ENCODE results near the gene AMPD3.
"Not testable (repeated sequence)": the region's sequence is repeated elsewhere in the genome, so short reads cannot be mapped to it uniquely, and the experiment has no call there.

AMPD3 gene

DNA sequence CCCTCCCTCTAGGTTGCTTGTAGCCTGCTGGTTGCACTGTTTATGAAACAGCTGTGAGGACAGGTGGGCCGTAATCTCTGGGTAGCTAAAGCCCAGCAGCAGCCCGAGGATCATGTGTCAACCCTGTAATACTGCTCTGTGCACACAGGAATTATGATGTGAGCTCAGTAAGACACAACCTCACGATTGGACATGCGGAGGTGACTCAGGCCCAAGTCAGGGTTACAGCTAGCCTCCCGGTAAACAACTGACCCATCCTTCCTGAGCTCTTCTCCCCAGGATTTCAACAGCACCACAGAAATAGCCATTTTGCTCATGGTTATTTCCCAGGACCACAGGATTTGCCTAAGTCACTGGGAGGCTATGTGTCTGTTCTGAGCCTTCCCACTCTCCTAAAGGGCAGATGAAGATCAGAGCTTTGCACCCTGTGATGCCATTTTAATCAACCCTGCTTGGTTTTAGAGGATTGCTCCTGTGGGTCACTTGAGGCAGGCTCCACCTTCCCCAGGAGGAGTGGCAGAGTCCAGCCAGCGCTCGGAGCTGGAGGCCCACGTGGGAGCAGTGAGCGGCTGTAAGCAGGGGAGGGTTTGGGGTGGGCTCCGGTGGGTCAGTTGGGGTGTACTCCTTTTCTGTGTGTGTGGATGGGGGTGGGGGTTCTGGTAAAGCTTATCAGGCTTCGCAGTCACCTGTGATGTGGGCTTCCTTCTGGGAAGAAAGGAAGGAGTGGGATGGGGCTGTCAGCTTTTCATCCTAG lies at the start of gene AMPD3:
AMPD3 (plus strand) TSS at position 387 of the 754 bp plus-strand sequence. CDS start 6,256 bp downstream, outside the sequence.
- no peak for DNase-seq (ENCODE audit: low read depth)

DNA sequence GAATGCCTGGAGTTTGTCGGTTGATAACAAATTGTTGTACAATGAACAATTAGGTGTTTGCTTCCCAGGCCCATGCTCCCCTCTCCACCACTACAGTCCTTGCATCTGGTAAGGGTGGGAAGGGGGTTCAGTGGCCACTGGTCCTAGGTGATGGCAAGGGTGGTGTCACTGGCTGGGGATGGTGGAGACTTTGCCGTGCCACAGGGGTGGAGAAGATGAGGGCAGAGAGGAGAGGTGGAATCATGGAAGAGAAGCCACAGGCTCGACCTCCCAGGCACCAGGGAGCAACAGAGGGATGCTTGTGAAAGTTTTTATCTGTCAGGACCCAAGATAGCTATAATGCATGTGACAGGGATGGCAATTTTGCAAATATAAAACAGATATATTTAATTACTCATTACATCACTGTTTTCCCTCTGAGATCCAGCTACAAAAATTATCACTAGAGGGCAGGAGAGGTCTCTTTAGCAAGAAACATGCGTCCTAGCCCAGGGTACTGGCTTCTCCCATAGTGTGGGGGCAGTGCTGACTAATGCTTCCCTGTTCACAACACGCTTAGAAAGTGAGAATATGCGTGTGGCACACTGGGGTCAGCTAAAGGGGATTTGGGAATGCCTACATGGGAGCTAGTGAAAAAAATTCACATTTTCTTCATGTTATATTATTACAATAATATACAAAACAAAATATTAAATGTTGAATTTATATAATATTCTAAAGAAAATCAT lies 49.0 kb upstream of the AMPD3 start:
- peak; percentile 29 for DNase-seq (ENCODE audit: low read depth)

DNA sequence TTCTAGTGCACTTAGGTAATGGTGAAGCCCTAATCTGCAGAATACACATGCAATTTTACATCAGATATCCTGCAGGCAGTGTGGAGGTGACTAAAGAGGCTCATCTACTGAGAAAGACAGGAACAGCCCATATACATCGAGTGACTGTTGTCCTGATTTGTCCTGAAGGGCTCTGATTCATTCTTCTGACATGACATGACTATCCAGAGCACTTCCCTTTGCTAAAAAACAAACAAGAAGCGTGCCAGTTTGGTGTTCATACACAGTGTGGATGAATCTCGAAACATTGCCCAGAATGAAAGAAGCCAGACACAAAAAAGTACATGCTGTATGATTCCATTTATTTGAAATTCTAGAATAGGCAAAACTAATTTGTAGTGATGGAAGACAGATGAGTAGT lies 48.0 kb upstream of the AMPD3 start:
- DNase-seq (ENCODE audit: low read depth) = no peak

DNA sequence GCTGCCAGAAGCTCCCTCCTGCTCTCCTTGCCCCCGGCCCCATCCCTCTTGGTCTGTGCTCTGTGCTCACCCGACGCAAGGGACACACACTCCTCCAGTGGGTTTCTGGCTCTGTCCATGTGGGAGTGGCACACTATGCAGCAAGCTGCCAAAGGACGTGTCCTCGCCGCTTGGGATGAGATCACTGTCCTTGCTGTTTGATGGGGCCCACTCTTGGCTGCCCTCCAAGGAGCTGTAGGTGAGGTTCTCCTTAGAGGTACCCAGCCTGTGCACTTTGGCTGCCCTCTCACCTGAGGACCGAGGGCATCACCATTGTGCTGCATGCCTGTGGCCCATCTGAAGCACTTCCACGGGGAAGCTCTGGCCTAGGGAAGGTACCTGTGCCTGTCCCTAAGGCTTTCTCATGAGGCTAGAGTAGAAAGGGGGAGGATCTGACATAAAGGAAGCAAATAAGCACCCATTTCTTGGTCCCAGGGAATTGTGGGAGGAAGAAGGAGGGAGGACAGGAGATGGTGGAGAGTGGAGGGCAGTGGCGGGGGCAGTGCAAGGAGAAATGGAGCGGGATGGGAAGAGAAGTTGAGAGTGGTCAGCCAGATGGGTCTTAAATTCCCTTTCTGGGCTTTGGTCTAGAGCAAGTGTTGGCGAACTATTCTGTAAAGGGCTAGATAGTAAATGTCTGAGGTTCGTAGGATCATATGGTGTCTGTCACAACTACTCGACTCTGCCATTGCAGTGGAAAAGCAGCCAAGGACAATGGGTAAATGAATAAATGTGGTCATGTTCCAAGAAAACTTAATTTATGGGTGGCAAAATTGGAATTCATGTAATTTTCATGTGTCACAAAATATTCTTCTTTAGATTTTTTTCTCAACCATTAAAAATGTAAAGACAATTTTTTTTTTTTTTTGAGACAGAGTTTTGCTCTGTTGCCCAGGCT lies 47.0 kb upstream of the AMPD3 start:
- DNase-seq (ENCODE audit: low read depth) = no peak

DNA sequence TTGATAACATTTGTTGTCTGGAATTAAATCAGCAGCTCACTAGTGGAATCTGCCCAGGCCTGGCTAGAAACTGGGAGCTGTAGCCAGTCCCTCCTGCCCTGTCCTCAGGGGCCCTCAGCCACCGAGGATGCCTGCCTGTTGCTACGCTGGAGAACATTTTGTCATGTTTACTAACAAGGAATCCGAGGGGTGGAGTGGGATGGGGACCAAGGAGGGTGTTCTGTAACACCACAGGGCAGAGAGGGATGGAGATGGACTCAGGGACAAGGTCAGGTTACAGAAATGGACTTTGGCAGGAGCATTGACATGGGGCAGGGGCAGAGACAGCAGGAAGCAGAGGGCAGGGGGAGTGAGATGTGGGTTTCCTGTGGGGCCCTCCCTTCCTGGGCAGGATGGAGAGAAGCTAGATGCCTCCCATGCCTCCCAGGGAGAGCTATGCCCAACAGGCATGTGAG lies 45.8 kb upstream of the AMPD3 start:
- no peak for DNase-seq (ENCODE audit: low read depth)

DNA sequence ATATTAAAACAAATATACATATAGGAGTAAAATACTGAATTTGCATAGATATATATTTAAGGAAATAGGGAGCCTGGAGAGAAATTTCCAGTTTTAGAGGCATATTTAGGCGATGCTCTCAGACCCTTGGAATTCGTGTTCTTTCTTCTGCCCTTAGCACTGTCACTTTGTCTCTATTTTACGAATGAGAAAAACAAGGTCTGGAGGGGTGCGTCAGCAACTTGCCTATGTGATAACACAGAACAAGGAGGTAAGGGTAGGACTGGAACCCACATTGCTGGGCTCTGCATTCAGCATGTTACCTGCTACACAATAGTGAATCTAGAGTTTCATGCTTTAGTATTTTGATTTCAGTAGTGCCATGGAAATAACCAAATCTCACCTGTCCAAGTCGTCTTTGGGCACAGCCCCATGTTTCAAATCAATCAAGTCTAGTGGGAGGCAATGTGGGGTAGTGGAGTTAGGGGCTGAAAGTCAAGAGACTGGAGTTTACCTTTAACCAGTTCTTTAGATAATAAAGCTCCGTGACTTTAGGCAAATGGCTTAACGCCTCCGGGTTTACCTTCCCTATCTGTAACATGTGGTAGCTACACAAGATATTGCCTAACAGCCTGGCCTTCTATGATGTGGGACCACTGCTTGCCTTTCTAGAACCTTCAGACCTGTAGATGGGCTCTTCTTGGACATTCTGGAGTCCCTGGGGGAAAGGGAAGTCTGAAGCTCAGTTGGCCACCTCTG lies 44.8 kb upstream of the AMPD3 start:
- no peak for DNase-seq (ENCODE audit: low read depth)

DNA sequence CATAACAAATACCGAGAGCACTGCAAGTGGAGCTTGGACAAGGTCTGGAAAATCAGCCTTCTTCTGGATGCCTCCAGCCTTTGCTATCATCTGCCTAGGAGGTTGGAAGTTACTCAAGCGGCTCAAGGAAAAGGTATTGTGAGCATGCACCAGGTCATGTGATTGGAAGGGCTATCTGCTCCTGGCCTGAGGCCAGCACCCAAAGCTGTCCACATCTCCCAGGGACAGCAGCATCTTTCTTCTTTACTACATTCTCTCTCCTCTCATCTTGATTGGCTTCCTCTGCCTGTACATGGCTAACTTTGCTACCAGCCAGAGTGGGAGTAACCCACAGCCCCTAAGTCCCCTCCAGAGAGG lies 44.2 kb upstream of the AMPD3 start:
- DNase-seq (ENCODE audit: low read depth) = no peak

DNA sequence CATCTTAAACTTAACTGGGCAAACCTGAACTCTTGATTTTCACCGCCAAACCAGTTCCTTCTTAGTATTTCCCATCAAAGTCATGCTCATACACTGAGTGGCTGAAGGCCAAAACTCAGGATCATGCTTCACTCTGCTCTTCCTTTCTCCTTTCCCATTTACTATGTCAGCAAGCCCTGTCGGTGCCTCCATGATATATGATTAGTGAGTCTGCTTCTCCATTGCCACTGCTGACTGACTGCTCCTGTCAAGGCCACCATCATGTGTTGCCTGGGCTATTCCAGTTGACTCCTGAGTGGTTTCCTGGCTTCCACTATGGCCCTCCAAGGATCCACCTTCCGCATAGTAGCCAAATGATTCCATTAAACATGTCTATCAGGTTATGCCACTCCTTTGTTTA lies 42.8 kb upstream of the AMPD3 start:
- DNase-seq (ENCODE audit: low read depth) = no peak

DNA sequence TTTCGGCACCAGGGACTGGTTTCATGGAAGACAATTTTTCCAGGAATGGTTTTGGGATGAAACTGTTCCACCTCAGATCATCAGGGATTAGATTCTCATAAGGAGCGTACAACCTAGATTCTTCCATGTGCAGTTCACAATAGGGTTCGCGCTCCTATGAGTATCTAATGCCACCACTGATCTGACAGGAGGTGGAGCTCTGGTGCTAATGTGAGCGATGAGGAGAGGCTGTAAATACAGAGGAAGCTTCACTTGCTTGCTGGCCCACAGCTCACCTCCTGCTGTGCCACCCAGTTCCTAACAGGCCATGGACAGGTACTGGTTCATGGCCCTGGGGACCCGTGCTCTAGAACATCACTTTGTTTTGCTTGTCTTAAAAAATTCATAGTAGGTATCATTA lies 41.8 kb upstream of the AMPD3 start:
- DNase-seq (ENCODE audit: low read depth) = peak; percentile 15

DNA sequence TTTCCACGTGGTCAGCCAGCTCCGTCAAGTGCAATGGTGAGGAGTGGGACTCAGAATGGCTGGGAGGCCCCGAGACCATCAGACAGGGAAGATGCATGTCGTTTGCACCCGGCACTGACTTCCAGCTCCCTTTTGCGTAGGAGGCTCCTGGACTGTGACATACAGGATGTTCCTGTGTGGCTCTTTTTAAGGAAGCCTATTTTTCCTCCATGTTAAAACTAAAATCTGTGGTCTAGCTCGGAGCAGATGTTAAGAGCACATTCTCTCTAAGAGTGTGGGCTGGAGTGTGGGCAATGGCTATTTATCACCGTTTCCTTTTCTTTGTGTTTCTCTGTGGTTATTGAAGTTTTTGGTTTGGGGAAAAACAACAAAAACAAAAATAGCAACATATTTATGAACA lies 40.9 kb upstream of the AMPD3 start:
- DNase-seq (ENCODE audit: low read depth) = no peak

DNA sequence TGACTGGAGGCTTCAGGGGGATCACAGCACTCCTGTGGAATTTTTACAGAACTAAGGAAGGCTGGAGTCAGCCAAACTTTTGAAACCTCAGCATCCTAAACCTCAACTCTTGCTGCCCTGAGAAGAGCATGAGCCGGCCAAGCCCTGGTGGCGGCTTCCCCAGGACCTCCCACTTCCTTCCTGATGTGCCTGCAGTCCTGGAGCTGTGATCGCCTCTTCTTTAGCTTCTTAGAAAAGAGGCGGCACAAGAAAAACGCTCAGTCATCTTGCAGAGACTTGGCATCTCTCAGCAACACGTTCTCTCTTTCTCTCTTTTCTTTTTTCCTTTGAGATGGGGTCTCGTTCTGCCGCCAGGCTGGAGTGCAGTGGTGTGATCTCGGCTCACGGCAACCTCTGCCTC lies 40.4 kb upstream of the AMPD3 start:
- DNase-seq (ENCODE audit: low read depth) = no peak

DNA sequence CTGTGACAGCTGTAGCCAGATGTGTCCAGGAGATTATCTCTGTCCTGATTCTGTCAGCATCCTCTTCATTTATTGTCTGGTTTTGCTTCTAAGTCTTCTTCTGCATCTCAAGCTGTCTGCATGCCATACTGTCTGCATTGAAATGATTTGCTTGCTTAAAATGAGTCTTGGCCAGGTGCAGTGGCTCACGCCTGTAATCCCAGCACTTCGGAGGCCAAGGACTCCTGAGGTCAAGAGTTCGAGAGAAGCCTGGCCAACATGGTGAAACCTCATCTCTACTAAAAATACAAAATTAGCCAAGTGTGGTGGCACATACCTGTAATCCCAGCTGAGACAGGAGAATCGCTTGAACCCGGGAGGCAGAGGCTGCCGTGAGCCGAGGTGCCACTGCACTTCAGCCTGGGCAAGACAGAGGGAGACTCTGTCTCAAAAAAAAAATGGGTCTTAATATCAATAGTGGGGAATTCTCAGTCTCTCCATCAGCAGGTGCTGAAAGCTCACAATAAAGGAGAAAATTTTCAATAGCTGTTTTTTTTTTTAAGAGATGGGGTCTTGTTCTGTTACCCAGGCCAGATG lies 39.2 kb upstream of the AMPD3 start:
- DNase-seq (ENCODE audit: low read depth) = no peak

DNA sequence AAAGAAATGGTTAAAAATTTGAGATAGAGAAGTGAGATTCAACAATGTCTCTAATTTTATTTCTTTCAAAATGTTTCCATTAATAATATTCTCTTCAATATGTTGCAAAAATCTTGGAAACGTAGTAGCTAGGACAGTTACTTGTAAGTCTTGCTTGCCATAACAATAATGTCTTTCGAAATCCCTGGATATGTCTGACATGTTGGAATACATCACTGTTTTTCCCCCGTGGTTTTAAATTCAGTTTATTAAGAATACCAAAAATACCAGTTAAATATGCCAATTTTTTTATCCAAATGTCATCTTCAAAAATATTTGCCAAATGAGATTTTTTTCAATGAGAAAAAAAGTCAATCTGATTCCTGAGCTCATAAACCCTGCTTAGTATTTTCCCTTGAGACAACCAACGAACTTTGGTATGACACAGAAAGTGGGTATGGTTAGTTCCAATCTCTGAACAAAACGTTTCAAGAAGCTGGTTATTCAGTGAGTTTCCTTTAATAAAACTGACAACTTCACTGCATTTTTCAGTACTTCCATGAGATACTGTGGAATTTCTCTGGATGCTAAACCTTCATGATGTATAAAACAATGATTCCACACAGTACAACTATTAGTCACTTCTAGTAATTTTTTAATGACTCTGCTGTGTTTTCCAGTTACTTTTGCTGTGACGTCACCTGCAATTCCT lies 36.7 kb upstream of the AMPD3 start:
- DNase-seq (ENCODE audit: low read depth) = no peak

DNA sequence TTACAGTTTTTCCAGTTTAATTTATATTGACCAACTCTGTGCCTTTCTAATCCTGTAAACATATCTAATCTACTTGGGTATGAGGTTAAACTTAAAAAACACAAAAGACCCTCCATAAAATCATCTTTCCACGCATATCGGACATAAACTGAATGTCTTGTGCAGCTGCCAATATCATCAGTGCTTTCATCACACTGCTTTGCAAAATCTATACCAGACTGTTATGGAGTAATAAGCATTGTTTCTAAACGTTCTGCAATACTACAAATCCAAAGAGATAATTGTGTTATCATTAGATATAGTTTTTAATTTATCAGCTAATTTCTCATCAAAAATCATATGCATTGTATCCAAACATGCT lies 36.1 kb upstream of the AMPD3 start:
- no peak for DNase-seq (ENCODE audit: low read depth)

DNA sequence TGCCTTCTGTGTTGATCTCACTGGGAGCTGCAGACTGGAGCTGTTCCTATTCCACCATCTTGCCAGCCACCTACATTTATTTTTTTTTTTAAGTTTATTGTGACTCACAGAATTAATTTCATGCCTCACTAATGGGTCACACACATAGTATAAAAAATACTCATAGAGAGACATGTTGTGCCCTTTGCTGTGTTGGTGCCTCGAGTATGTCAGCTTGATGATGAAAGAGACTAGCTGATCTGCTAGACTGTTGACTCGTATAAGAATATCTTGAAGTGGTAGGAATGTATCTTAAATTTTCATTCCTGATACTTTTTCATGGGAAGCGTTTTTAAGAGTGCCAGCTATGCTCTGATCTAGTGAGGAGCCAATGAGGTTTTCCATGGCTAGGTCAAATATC lies 28.6 kb upstream of the AMPD3 start:
- no peak for DNase-seq (ENCODE audit: low read depth)

DNA sequence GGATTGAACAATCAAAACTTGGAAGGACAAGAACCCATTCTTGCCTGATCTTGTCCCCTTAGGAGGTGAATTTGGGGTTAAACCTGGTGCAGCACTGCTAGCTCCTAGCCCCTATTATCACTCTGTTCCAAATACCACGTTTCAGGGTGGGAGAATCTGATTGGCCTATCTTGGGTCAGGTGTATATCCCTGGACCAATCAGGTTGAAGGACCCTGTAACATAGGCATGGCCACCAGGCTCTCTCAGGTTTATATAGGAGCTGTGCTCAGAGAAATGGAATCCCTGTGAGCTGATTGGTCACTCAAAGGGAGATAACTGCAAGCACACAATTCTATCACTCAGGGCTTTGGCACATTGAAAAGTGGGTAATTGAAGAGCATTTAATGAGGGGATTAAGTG lies 26.6 kb upstream of the AMPD3 start:
- no peak for DNase-seq (ENCODE audit: low read depth)

DNA sequence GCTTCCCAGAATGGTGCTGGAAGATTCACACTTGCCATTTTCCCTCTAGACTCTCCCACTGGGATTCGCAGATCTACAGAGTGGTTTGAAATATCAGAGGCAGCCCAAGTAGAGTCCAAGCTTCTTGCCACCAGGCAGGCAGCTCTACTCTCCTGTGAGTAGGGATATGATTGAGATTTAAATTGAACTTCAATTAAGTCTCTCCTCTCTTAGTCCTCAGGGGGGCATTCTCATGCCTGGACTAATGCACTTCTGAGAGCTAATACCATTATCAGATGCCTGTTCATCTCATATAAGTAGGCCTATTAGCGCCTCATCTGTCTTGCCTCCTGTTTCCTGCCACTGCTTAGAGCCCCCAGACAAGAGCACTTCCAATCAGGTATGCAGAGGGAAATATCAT lies 25.5 kb upstream of the AMPD3 start:
- no peak for DNase-seq (ENCODE audit: low read depth)

DNA sequence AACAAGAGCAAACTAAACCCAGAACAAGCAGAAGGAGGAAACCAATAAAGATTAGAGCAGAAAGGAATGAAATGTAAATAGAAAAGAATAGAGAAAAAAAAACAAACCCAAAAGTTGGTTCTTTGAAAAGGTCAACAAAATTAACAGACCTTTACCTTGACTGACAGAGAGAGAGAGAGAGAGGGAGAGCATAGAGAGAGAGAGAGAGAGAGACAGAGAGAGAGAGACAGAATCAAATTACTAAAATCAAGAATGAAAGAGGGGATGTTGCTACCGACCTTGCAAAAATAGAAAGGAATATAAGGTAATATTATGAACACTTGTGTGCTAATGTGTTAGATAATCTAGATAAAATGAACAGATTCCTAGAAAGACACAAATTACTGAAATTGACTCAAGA lies 22.6 kb upstream of the AMPD3 start:
- DNase-seq (ENCODE audit: low read depth) = no peak

DNA sequence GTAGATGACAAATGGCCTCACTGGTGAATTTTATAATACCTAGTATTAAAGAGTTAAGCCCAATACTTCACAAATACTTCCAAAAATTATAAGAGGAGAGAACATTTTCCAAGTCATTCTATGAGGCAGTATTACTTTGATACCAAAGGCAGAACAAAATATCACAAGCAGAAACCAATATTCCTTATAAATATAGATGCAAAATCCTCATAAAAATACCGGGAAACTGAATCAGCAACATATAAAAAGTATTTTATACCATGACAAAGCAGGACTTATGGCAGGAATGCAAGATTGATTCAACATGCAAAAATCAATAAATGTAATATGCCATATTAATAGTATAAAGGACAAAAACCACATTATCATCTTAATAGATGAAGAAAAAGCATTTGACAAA lies 22.1 kb upstream of the AMPD3 start:
- no peak for DNase-seq (ENCODE audit: low read depth)

DNA sequence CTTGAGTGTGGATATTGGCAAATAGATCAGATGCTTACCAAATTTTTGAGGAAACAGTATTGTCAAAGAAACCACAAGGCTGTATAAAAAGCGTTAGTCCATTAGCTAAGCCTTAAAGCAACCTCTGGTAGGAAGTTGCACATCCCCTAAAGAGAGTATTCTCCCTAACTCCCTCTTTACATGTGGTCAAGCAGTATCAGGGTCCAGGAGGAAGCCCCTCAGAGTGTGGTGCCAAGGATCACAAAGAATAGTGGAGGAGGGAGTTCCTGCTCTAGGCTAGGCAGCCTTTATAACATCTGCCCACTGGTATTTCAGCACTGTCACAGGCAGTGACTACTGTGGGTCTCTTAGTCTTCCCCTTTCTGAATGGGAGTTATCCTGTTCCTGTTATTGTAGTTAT lies 18.8 kb upstream of the AMPD3 start:
- no peak for DNase-seq (ENCODE audit: low read depth)

DNA sequence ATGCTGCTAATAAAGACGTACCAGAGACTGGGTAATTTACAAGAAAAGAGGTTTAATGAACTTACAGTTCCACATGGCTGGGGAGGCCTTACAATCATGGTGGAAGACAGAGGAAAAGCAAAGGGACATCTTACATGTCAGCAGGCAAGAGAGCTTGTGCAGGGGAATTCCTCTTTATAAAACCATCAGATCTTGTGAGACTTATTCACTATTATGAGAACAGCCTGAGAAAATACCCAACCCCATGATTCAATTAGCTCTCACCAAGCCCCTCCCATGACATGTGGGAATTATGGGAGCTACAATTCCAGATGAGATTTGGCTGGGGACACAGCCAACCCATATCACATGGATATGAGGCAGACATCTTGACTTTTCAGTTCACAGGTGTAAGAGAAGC lies 18.4 kb upstream of the AMPD3 start:
- DNase-seq (ENCODE audit: low read depth) = not testable (repeated sequence)

Measured in stimulated activated CD8-positive, alpha-beta memory T cell treated with anti-CD3 and anti-CD28 coated beads, Interleukin-4, amount 100 ng/mL, for 24 hours (primary cell).